ENCODE data around the gene SOX8.
"Not testable (repeated sequence)": the region's sequence is repeated elsewhere in the genome, so short reads cannot be mapped to it uniquely, and the experiment has no call there.

The SOX8 gene

GRCh38 chr16:1009358-1010150 is 28.0 kb downstream of the SOX8 start:
- no peak for DNase-seq

GRCh38 chr16:1010251-1010650 is 28.7 kb downstream of the SOX8 start:
- no peak for DNase-seq

GRCh38 chr16:1010815-1011214 is 29.2 kb downstream of the SOX8 start:
- no peak for DNase-seq

- DNase-seq, result no peak
These were observed 29.9 kb downstream of the SOX8 start for GRCh38 chr16:1011316-1012082.

GRCh38 chr16:1012135-1012534 is 30.6 kb downstream of the SOX8 start:
- DNase-seq, result no peak

GRCh38 chr16:1012722-1013592 is 31.4 kb downstream of the SOX8 start:
- DNase-seq, result no peak

- no peak for DNase-seq
These were observed 32.0 kb downstream of the SOX8 start for GRCh38 chr16:1013593-1013900.

- no peak for DNase-seq
These were observed 32.7 kb downstream of the SOX8 start for GRCh38 chr16:1014221-1014620.

- DNase-seq, result no peak
These were observed 33.4 kb downstream of the SOX8 start for GRCh38 chr16:1014771-1015495.

GRCh38 chr16:1018447-1019198 is 37.1 kb downstream of the SOX8 start:
- no peak for DNase-seq

- DNase-seq, result no peak
These were observed 37.9 kb downstream of the SOX8 start for GRCh38 chr16:1019231-1020090.

- DNase-seq, result no peak
These were observed 38.5 kb downstream of the SOX8 start for GRCh38 chr16:1020091-1020399.

GRCh38 chr16:1020591-1020990 is 39.0 kb downstream of the SOX8 start:
- no peak for DNase-seq

- DNase-seq, result no peak
These were observed 40.1 kb downstream of the SOX8 start for GRCh38 chr16:1021553-1022160.

- no peak for DNase-seq
These were observed 40.9 kb downstream of the SOX8 start for GRCh38 chr16:1022466-1022865.

- no peak for DNase-seq
These were observed 42.6 kb downstream of the SOX8 start for GRCh38 chr16:1024138-1024537.

- not testable (repeated sequence) for DNase-seq
These were observed 43.7 kb downstream of the SOX8 start for GRCh38 chr16:1025183-1025809.

- DNase-seq, result no peak
These were observed 44.6 kb downstream of the SOX8 start for GRCh38 chr16:1026057-1026783.

GRCh38 chr16:1026784-1027500 is 45.4 kb downstream of the SOX8 start:
- DNase-seq, result no peak

All from NCI-H1436 treated with DMSO at 0.1 percent for 48 hours (cell line).